Mammary epithelial cell (primary cell): ENCODE results near the gene BRD8.

Experiments used
- EZH2 ChIP-seq: IDR thresholded peaks from 2 replicates; pipeline ENCODE4 v1.6.1; 2012; ENCODE audit warnings: low read length, inconsistent platforms, borderline replicate concordance
- TF ChIP-seq, protein P1 (sequence below), 2 donors: IDR thresholded peaks in 1 of 2; conservative IDR thresholded peaks in 1 of 2; 2 replicates each; pipeline ENCODE4 v1.5.1; 2011 to 2012; ENCODE audit warnings: inconsistent platforms in 2 of 2, low read length in 2 of 2, mild to moderate bottlenecking in 2 of 2, control low read depth in 1 of 2, low read depth in 1 of 2; ENCODE audit not compliant: insufficient read depth in 1 of 2; ENCODE audit errors: extremely low read depth in 1 of 2

DNA sequence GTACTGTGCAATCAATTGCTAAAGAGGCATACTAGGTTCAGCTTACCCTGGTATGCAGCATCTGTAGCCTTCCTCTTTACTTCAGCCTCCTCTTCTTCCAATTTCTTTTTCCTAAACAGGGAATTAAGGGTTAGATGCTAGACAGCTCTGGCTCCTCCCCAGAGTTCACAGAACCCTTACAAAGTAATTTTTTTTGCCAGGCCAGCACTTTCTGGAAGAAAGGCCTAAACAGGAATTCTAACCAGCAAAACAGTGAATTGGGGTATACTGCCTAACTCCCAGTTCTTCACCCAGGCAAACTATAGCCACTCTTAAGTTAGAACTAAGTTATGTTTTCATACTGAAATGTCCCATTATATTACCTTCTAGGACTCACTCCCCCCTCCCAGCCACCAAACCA lies 8.1 kb downstream of the BRD8 start:
- TF ChIP-seq, protein P1, sequence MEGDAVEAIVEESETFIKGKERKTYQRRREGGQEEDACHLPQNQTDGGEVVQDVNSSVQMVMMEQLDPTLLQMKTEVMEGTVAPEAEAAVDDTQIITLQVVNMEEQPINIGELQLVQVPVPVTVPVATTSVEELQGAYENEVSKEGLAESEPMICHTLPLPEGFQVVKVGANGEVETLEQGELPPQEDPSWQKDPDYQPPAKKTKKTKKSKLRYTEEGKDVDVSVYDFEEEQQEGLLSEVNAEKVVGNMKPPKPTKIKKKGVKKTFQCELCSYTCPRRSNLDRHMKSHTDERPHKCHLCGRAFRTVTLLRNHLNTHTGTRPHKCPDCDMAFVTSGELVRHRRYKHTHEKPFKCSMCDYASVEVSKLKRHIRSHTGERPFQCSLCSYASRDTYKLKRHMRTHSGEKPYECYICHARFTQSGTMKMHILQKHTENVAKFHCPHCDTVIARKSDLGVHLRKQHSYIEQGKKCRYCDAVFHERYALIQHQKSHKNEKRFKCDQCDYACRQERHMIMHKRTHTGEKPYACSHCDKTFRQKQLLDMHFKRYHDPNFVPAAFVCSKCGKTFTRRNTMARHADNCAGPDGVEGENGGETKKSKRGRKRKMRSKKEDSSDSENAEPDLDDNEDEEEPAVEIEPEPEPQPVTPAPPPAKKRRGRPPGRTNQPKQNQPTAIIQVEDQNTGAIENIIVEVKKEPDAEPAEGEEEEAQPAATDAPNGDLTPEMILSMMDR (conservative IDR thresholded peaks at IDR 0.05 in 1 of 2, IDR thresholded peaks at IDR 0.05 in 1 of 2; ENCODE audit: extremely low read depth in 1 of 2, insufficient read depth in 1 of 2, low read depth in 1 of 2, low read length in 2 of 2): no peak
- no peak for TF ChIP-seq EZH2
